ENCODE results near the gene CDHR5.
A peak's percentile ranks its signal among the peaks of the same experiment; 100 is the strongest.
"Not testable (repeated sequence)": the region's sequence is repeated elsewhere in the genome, so short reads cannot be mapped to it uniquely, and the experiment has no call there.

The CDHR5 gene, protein sequence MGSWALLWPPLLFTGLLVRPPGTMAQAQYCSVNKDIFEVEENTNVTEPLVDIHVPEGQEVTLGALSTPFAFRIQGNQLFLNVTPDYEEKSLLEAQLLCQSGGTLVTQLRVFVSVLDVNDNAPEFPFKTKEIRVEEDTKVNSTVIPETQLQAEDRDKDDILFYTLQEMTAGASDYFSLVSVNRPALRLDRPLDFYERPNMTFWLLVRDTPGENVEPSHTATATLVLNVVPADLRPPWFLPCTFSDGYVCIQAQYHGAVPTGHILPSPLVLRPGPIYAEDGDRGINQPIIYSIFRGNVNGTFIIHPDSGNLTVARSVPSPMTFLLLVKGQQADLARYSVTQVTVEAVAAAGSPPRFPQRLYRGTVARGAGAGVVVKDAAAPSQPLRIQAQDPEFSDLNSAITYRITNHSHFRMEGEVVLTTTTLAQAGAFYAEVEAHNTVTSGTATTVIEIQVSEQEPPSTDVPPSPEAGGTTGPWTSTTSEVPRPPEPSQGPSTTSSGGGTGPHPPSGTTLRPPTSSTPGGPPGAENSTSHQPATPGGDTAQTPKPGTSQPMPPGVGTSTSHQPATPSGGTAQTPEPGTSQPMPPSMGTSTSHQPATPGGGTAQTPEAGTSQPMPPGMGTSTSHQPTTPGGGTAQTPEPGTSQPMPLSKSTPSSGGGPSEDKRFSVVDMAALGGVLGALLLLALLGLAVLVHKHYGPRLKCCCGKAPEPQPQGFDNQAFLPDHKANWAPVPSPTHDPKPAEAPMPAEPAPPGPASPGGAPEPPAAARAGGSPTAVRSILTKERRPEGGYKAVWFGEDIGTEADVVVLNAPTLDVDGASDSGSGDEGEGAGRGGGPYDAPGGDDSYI

DNA sequence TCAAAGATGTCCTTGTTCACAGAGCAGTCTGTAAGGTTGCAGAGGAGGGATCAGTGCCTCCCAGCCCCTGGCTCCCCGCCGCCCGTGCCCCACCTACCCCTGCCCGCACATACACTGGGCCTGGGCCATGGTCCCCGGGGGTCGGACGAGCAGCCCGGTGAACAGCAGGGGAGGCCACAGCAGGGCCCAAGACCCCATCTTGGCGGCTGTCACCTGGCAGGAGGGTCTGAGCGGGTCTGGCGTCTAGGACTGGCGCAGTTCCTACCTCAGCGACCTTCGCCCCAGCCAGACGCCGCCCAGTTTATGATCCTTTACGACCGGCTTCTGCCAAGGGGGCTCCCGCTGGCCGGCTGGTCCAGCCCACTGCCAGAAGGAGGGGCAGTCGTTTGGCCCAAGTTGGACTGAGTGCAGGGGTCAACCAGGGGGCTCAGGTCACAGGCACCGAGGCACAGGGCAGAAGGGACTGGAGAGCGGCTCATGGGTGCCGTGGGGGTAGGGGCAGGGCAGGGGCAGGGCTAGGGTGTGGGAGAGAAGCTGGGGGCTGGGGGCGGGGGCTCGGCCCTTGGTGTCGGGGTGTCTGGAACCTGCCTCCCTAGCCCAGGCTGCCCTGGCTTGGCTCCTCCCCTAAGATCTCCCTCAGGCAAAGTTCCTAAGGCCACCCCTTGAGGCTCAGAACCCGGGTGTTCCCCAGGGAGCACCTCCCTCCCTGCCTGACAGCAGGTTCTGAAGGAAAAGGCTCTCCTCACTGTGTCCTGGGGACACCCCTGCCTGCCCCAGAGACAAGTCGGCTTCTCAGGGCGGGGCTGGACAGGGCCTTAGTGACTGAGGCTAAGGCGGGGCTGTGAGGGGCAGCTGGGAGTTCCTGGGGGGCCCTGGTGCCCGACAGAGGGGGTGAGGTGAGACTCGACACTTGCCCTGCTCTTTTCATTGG lies at the start of gene CDHR5:
Gene CDHR5 (minus strand): TSS at position 251 of the 931 bp plus-strand sequence. CDS start 53 bp downstream, at position 198.
- DNase-seq: no peak

DNA sequence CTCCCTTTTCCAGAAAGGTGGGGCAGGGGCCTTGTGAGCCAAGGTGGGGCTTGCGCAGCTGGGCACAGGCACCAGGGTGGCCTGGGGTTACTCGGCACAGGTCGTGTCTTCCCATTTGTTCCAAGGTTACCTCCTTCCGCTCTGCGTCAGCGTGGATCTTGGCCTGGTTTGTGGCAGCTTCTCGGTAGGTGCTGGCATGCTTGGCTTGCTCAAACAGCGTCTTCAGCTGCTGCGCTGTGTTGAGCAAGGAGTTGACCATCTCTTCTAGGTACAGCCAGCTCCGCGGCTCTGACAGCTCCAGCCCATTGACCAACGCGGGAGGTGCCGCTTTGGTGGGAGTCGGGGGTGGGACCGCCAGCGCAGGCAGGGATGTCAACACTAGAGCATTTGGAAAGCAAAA lies 49.7 kb upstream of the CDHR5 start:
- no peak for DNase-seq

GRCh38 chr11:673866-674265 lies 49.1 kb upstream of the CDHR5 start:
- DNase-seq: no peak

GRCh38 chr11:665704-666281 lies 41.0 kb upstream of the CDHR5 start:
- no peak for DNase-seq

GRCh38 chr11:665062-665703 lies 40.4 kb upstream of the CDHR5 start:
- DNase-seq: no peak

- DNase-seq: peak; percentile 42
Measured at GRCh38 chr11:662689-663274, 38.0 kb upstream of the CDHR5 start.

DNA sequence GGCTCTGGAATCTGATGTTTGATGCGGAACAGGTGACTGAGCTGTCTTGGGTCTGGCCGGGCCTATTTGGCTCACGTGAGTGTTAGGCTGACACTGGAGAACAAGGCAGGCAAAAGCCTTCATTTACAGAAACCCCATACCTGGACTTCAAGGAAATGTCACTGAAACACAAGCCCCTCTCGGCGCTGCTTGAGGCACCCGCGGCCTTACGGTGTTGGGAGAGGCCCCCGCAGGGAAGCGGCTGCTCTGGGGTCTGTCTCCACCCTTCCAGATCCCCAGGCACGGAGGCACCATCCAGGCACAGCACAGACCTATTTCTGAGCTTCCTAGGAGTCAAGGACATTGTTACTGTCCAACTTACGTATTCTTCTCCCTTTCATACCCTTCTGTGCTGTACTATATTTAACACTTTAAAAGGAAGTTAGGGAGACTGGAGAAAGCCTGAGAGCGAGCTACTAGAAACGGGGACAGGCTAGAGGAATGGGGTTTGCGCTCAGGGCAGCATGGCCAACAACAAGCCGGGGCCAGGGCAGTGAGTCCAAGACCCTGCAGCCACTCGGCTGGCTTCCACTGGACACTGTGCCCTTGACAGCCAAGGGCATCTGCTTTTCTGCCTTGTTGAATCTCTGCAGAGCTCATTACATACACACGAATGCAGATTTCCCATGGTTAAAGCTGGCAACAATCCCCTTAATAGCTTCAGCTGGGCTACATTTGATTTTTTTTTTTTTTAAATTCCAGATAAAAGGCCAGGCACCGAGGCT lies 36.1 kb upstream of the CDHR5 start:
- DNase-seq: no peak

GRCh38 chr11:660281-660680 lies 35.5 kb upstream of the CDHR5 start:
- DNase-seq: no peak

DNA sequence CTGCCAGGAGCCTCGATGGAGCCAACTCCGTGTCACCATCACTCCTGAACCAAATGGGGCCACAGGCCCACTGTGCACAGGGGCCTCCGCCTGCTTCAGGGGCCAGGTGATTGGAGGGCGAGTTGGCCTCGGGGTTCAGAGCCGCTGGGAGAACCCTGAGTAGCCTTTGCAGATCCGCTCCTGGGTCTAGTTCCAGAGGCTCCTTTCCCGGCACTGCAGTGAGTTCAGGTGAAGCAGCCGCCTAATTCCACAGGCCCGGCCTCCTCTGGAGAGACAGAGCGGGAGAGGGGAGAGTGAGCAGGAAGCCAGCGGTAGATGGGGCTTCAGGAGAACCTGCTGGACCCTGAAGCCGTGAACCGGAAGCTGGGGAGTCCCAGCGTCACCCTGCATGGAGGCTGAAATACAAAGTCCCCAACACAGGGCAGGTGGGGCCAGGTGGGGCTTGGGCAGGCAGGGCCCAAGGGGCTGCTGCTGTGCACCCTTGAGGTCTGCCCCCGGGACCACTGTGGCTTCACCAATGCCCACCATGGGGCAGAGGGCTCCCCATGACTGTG lies 34.9 kb upstream of the CDHR5 start:
- DNase-seq: no peak

GRCh38 chr11:657691-658126 lies 33.0 kb upstream of the CDHR5 start:
- no peak for DNase-seq

DNA sequence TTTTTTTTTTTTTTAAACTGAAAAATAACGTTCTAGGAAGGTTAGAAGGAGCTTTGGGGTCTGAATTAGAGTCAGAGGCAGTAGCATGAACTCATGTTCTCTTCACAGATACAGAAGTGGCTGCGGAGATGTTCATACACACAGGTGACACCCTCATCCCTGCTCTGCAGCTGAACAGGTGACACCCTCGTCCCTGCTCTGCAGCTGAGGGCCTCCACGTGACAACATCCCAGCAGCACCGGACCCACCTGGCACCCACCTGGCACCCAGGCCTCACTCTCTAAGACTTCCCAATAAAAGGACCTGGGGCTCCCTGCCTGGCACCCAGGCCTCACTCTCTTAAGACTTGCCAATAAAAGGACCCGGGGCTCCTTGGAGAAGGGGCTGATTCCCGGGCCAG lies 32.1 kb upstream of the CDHR5 start:
- no peak for DNase-seq

- no peak for DNase-seq
Measured at GRCh38 chr11:656426-656825, 31.7 kb upstream of the CDHR5 start.

DNA sequence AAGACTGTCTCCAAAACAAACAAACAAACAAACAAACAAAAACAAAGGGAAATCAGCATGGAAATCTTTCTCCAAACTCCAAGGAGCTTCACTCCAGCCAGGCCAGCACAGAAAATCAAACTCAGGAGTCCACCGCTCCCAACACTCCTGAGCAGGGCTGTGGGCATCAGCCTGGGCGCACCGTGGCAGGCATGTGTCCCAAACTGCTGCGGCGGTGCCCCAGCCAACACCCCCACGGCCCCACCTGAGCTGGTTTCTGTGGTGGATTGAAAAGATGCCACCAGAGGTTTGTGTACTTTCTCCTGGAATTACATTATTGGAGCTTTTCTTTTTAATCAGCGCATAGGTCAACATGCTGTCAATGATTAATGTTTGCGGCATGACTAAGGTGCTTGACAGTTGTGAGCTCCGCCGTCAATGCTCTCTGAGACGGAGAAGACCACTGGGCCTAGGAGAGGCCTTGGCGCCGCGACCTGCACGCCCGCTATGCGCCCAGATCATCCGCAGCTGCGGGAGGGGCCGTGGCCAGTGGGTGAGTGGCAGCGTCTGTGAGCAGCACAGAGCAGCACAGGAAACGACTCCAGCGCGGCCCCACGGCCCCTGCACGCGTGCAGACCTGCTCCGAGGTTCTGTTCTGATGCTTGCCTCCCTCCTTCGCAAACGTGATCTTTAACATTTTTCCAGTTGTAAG lies 30.4 kb upstream of the CDHR5 start:
- DNase-seq: no peak

GRCh38 chr11:654444-654843 lies 29.7 kb upstream of the CDHR5 start:
- not testable (repeated sequence) for DNase-seq

- DNase-seq: no peak
Measured at GRCh38 chr11:653837-654236, 29.1 kb upstream of the CDHR5 start.

DNA sequence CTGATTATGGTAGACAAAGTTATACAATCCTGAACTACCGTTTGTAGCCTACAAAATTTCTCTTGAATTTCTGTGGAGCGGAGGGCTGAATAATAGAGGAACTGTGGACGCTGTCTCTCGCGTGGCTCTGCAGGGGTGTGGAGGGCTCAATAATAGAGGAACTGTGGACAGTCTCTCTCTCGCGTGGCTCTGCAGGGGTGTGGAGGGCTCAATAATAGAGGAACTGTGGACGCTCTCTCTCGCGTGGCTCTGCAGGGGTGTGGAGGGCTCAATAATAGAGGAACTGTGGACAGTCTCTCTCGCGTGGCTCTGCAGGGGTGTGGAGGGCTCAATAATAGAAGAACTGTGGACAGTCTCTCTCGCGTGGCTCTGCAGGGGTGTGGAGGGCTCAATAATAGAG lies 28.4 kb upstream of the CDHR5 start:
- DNase-seq: not testable (repeated sequence)

- DNase-seq: no peak
Measured at GRCh38 chr11:650482-650881, 25.7 kb upstream of the CDHR5 start.

DNA sequence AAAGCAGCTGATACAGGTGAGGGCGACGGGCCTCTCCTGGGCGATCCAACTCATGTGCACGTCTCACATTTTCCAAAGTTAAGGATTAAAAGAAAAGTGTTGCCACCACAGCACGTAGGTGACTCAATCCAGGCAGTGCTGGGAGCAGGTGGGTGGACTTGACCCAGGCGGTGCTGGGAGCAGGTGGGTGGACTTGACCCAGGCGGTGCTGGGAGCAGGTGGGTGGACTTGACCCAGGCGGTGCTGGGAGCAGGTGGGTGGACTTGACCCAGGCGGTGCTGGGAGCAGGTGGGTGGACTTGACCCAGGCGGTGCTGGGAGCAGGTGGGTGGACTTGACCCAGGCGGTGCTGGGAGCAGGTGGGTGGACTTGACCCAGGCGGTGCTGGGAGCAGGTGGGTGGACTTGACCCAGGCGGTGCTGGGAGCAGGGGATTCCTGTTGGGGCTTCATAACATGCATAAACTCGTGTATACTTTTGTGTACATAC lies 23.0 kb upstream of the CDHR5 start:
- not testable (repeated sequence) for DNase-seq

DNA sequence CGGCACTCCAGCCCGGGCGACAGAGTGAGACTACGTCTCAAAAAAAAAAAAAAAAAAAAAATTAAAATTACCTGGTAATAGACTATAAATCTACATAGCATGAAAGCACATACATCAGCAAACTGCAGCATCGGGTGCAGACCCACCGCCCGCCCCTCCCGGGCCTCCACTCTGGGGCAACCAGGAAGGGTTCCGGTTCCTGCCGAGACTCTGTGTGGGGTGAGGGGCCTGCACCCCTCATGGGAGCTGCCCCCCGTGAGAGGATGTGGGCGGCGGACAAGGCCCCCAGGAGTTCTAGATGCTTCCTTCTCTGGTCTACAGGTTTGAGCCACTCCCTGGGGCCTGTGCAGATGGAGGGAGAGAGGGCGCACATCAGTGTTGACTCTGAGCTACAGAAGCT lies 21.5 kb upstream of the CDHR5 start:
- no peak for DNase-seq

- no peak for DNase-seq
Measured at GRCh38 chr11:645536-645935, 20.8 kb upstream of the CDHR5 start.
